A673 (cell line): ENCODE results near the gene TM2D3.

Source experiments
- CTCF ChIP-seq: fragments of 300-800, 200-600 bp; sonication (generic); conservative IDR thresholded peaks from 2 replicates; pipeline ENCODE4 v1.5.1; 2017; ENCODE audit warnings: low read depth, mild to moderate bottlenecking, antibody characterized with exemption, low read length, moderate library complexity, mixed read lengths
- EZH2 ChIP-seq: fragments of 200-600 bp; sonication (generic); IDR thresholded peaks from 2 replicates; pipeline ENCODE4 v1.6.1; 2017; ENCODE audit warnings: borderline replicate concordance, low read depth, mild to moderate bottlenecking, mixed read lengths, antibody characterized with exemption, low read length; ENCODE audit not compliant: poor library complexity, severe bottlenecking

DNA sequence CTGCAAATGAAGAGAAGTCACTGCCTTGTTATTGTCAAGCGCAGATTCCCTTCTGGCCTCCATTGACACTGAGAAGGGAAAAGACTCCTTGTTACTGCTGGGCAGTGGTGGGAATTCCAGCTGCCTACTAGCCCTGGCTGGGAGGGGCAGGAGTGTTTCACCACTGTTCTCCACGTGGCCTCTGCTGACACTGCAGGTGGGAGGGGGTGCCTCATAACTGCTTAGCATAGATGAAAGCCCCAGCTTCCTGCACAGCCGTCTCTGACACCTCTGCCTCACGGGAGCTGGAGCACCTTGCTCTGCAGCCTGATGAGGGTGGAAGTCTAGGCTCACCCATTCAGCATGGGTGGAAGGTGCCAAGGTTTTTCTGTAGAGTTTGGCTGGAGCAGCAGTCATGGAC is 52.1 kb downstream of the TM2D3 start:
- TF ChIP-seq CTCF, result no peak
- no peak for TF ChIP-seq EZH2
